ENCODE data around the gene PHETA2.
"Not testable (repeated sequence)": the region's sequence is repeated elsewhere in the genome, so short reads cannot be mapped to it uniquely, and the experiment has no call there.

The PHETA2 gene

DNA sequence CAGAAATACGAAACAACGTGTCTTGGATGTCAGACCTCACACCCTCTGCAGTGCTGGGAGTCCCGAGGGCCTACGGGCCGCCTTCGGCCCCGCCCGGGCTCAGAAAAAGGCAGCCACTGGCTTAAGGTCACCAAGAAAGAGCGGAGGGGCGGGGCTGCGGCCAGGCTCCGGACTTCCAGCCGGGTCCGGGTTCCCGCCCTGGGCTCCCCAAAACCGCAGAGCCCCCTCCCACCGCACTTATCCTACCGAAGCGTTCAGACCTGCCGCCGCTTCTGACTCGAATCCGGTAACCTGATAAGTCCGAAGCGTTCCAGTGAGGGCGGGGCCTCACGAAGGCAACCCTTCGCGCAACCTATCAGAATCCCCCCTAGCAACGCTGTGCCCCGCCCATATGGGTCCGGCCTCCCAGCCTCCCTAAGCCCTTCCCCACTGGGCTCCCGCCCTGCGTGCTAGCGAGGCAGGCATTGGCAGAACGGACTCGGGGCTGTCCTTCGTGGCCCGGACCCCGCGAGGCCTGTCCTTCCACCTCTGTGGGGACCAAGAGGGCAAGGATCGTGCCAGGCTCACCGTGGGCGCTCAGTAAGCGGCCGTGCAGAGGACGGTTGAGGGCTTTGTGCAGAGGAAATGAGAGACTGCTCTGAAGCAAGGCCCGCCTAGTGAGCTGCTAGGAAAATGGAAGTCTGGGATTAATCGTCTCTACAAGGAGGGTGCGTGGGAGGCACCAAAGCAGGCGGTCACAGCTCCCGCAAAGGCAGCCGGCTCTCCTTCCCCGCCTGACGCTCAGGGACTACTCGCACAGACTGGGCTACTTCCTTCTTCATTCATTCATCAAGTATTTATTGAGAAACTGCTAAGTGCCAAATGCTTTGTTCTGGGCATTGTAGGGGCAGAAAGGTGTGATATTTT, 3.3 kb upstream of the PHETA2 start, which contains the start of gene NAGA:
Gene NAGA, minus strand, starts transcription at position 296 of the 906 bp plus-strand sequence. CDS start 515 bp downstream, outside the sequence.
- DNase-seq = peak; percentile 98

DNA sequence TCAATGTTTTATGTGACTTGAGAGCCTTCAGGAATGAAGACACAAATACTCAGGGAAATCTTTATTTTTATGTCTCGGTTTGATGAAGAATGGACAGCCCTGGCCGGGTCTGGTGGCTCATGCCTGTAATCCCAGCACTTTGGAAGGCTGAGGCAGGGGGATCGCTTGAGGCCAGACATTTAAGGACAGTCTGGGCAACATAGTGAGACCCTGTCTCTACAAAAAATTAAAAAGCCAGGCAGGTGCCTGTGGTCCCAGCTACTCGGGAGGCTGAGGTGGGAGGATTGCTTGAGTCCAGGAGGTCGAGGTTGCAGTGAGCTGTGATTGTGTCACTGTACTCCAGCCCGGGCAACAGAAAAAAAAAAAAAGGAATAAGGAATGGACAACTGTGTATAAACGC, 2.5 kb upstream of the PHETA2 start:
- not testable (repeated sequence) for DNase-seq

DNA sequence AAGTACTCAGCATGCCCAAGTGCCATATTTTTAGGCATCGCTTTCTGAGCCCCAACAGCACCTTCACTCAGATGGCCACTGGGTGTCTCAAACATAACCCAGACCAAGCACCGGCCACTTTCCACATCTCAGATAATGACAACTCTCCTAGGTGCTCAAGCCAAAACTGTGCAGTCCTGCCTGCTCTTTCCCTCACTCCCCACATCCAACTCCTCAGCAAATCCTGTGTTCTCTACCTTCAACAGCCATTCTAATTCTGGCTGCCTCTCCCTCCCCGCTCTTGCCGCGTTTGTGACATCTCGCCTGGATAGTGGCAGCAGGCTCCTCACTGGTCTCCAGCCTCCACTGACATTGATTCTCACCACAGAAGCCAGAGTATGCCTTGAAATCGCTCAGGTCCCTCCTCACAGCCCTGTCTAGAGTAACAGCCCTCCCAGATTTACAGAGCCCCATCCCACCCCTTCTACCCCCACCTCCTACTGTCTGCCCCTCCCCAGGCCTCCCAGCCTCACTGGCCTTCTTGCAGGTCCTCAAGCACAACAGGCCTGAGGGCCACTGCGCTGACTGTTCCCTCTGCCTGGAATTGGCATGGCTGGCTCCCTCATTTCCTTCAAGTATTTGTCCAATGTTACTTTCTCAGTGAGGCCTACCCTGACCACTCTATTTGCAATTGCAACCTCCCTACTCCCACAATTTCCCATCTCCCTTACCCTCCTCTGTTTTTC, 1.3 kb upstream of the PHETA2 start:
- no peak for DNase-seq

DNA sequence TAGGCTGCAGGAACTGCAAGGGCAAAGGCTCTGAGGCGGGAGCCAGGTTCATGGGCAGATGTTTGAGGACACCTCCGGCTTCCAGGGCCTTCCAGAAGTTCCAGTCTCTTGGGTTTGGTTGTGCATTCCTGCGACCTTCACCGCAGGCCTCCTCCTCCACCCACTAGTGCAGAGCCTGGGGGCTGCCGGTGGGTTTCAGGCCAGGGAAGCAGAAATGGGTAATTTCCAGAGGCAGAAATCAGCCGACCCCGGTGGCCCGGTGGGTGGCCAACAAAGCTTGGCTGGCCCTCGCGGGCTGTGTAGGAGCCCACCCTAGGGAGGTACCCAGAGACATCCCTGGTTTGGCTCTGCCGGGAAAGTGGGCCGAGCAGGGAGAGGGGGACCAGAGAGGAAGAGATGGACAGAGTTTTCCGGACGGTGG, 417 bp upstream of the PHETA2 start:
- no peak for DNase-seq

DNA sequence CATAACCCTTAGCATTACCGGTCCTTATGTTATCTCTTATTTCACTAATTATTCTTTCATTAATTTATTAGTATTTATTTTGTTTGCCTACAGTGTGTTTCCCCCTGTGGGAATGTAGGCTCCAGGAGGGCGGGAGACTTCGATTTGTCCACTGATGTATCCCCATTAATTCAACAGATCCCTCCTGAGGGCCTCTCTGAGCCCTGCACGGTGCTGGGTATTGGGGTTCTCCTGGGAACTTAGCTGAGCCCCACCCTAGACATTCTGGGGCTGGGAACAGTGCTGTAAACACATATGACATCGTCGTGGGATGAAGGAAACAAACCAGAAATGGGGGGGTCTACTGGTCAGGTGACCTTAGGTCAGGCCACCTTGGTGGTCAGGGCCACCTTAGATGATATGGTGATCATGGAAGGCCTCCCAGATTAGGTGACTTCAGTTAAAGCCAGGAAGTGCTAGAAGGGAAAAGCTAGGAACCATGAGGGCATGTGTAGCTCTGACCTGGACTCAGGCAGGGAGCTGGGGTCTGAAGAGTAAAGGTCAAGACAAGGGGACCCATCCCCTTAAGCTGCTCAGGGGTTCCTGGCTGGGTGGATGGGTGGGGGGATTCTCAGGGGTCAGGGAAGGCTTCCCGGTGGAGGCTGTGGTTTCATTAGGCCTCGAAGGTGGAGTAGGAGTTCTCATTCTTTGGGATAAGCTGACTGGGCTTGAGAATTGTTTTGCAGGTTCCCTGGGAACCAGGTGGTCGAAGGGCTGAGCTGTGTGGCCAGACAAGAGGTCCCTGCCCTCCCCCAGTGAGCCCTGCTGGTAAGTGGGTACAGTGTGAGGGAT, 1.0 kb downstream of the PHETA2 start:
- DNase-seq = no peak

DNA sequence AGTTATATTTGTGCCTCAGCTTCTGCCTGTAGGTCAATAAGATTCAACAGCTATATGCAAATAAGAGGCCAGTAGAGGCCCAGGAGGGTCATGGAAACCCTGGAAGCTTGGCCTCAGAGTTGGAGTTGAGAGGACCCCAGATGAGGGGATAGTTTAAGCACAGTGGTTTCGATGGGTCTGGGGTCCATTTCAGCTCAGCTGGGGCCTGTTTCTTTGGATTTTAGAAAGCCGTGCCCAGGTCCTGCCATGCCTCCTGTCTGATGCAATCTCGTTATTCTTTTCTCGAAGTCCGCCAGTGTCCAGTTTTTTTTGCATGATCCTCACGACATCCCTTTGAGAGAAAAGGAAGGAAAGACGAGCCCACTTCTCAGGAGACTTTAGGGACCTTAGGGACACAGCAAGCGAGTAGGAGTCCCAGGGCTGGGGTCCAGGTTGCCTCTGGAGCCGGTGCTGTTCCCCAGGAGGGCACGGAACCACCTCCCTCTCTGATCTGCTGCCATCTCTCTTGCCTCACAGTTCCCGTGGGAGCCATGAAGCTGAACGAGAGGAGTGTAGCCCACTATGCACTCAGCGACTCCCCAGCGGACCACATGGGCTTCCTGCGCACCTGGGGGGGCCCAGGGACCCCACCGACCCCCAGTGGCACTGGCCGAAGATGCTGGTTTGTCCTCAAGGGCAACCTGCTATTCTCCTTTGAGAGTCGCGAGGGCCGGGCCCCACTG, 2.9 kb downstream of the PHETA2 start:
- no peak for DNase-seq

DNA sequence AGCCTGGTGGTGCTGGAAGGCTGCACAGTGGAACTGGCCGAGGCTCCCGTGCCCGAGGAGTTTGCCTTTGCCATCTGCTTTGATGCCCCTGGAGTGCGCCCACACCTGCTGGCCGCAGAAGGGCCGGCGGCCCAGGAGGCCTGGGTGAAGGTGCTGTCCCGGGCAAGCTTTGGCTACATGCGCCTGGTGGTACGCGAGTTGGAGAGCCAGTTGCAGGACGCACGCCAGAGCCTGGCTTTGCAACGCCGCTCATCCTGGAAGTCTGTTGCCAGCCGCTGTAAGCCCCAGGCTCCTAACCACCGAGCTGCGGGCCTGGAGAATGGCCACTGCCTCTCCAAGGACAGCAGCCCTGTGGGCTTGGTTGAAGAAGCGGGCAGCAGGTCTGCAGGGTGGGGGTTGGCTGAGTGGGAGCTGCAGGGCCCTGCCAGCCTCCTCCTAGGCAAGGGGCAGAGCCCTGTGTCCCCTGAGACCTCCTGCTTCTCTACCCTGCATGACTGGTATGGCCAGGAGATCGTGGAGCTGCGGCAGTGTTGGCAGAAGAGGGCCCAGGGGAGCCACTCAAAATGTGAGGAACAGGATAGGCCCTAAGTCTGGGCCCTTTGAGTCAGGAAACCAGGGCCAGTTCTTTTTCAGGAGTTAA, 3.6 kb downstream of the PHETA2 start:
- no peak for DNase-seq

DNA sequence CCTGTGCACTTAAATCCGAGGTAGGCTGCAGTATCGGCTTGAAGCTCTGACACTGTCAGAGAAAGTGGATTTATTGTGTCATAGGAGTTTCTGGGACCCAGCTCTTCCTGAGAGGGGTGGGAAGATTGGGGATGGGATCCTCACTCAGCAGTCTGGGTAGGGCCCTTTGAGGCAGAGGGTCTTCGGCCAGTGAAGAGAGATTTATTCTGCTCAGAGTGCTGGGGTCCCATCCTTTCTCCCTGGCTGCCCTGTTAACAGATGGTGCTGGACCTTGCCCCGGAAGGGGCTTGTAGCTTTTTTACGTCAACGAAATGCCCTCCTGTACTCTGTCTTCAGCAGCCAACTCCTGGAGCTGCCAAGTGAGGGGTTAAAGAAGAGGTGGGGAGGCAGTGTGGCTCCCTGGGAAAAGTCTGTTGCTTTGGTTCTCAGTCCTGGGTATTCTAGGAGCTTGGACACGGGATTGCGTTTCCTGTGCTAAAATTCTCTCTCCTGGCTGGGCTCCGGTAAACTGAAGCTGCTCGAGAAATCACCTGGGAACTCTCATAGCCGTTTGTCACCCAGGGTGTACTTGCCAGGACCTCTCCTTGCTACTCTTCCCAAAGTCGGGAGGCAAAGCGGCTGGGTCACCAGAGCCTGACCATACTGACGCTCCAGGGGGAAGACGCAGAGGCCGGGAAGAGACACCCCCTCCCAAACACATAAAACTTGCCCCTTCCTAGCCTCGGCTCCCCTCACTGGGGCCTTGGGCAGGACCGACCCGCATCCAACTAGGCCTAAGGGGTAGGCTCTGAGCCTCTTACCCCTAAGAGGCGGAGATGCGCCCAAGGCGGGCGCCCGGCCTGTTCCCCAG, 4.6 kb downstream of the PHETA2 start:
- no peak for DNase-seq

DNA sequence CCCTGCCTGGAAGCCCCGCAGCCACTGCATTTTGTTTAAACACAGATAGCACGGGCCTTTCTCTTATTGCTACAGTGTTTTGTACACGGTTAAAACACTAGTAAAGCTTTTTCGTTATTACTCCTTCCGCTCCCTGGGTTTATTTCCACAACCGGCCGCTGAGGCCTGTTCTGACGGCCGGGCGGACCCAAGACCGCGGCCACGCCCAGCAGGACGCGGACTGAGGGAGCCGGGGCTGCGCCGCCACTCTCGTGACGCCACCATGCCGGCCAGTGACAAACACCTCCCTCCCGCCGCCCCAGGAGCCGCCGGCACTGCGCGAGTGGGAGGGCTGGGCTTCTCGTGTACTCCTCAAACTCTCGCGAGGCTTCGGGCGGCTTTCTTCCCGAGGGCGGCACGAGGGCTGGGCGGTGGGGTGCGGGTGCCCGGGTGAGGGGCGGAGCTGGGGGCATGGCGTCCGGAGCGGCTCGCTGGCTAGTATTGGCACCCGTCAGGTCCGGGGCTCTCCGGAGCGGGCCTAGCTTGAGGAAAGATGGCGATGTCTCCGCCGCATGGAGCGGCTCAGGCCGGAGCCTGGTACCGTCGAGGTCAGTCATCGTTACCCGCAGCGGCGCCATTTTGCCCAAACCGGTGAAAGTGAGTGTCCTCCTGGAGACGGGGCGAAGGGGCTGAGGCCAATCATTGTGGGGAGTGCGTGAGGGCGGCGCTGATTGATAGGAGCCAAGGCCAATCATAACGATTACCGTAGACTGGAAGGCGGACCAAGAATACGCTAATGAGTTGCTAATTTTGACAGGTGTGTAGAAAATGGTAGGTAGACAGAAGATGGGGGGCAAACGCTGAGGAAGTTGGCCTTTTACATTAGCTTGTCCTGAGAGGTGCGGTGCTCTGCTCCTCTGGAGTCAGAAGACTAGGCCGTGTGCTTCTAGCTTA, 5.5 kb downstream of the PHETA2 start, which contains the start of gene SMDT1:
Gene SMDT1, plus strand, starts transcription at position 382 of the 933 bp plus-strand sequence. Its CDS starts 69 bp downstream, at position 451.
- peak; percentile 99 for DNase-seq

DNA sequence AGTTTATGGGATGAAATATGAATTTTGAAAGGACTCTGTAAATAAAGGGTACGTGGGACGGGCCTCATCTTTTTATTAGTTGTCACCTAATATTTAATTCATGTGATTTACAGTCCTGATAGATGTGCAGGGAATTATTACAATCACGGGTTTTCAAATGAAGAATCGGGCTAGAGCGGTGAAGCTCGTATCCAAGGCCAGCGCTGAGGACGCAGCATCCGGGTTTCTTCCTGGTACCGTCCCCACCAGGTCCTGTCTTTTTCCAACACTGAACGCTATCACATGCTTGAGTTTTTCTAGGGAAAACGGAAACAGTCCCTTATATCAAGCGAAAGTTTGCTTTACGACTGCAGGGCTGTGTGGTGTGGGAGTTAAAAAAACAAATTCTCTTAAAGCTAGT, 6.2 kb downstream of the PHETA2 start:
- DNase-seq = peak; percentile 28

DNA sequence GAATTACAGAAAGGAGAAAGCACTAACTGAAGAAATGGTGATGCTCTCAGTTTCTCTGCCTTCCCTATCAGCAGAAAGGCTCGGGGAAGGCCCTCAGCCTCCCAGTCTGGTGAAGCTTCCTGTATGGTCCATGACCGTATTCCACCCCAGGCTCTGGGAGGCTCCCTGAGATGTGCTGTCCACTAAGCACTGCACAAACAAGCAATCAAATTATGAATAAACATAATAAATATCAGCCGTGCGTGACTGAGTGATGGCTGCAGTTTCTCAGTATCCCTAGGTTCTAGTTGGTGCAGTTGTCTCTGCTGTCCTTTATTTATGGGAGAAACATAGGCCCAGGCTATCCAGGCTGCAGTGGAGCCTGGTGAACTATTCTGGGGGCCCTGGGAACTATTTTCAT, 9.1 kb downstream of the PHETA2 start:
- no peak for DNase-seq

DNA sequence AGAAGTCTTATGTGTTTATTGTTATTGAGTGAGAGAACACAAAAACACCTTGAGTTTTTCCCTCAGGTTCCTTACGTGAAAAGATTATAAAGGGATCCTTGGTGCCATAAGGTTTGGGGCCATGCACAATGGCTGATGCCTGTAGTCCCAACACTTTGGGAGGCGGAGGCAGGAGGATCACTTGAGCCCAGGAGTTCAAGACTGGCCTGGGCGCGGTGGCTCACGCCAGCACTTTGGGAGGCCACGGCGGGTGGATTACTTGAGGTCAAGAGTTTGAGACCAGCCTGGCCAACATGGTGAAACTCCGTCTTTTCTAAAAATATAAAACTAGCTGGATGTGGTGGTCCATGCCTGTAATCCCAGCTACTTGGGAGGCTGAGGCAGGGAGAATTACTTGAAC, 10.8 kb downstream of the PHETA2 start:
- DNase-seq = no peak

DNA sequence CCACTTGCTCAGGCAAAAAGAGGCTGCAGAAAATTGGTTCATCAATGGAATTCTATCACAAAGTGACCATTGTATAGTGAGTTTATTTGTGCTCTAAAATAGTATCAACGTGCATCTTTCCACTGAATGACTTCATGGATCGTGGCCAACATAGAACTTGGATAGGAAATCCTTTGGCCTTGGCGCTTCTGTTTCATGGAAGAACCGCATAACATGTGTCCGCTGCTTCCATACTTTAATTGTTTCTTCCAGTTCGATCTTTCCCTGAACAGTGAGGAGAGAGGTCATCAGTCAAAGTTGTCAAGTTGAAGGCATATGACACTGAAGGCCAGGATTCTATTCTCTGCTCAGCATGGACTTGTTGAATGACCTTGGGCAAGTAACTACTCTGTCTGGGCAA, 12.0 kb downstream of the PHETA2 start:
- DNase-seq = no peak

DNA sequence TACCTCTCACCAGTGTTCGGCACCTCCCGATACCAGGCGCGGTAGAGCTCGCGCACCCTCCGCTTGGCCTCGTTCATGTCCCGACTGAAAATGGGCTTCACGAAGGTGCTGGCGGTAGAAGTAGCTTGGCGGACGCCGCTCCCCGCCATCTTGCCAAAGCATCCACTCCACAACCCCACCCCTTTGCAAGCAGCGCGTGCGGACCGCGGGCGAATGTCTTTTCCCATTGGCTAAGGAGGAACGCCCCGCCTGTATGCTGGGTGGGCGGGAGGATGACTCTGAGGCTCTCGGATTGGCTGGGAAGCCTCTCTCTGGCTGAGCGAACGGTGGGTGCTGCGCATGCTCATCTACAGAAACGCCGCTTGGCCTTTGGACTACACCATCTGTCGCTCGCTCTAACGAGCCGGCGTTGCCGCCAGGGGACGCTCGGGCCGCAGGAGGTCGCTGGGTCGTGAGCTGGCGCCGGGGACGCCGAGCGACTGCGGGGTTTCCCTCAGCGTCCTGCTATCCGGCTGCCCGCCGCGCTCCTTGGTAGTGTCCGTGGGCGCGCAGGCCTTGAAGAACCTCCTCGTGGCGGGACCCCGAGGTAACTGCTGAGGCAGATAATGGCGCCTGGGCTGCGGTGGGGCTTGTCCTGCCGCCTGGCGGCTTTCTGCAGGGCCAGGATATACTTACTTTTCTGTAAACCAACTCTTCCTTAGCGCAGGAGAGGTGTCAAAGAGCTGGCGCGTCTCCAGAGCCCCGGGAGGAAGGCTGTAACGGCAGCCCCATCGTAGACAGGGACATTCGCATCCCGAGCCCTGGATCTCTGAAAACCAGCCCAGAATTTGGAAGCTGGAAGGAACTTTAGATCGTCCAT, 16.8 kb downstream of the PHETA2 start, which contains the start of gene NDUFA6:
Gene NDUFA6, minus strand, starts transcription at position 177 of the 859 bp plus-strand sequence. Its CDS starts 28 bp downstream, at position 149.
- peak; percentile 100 for DNase-seq

DNA sequence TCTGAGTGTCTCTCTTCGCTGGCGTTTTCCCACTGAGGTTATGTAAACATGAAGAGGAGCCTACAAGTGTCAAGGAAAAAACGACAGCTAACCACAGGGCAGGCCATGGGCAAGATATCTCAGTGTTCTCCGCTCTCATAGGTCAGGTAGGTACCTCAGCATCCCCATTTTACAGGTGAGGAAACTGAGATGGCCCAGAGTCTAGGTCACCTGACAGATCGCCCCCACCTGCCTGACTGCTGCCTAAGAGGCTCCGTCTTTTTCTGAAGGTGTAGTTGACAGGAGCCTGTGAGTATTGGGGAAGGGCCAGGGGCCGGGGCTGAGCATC, 17.4 kb downstream of the PHETA2 start:
- DNase-seq = peak; percentile 20

DNA sequence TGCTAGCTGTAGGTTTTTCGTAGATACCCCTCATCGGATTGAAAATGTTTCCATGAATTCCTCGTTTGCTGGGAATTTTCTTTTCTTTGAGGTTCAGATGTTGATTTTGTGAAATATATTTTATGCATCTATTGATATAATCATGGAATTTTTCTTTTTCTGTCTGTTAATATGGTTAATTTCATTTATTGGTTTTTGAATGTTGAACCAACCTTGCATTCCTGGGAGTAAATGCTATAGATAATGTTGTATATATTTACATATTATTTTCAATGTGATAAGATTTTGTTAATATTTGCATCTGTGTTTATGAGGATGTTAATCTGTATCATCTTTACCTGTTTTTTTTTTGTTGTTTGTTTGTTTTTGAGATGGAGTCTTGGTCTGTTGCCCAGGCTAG, 27.2 kb downstream of the PHETA2 start:
- DNase-seq = no peak

DNA sequence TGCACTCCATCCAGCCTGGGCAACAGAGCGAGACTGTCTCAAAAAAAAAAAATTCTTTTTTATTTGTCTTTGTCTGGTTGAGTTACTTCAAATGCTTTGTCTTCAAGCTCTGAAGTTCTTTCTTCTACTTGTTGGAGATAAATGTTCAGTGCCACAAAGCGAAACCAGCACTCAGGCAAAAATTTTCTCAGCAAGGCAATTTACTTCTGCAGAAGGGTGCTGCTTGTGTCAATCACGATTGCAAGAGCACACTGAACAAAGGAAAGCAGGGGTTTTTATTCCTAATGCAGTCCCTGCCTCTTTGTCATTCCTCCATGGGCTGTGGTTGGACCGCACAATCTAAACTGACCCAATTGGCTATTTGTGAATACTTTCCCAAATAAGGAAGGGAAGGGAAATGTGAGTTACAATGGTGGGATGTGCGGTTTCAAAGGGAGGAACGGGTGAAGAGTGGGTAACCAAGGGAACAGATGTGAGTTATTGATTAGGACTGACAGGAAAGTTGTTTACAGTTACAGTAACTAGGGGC, 30.3 kb downstream of the PHETA2 start:
- DNase-seq = not testable (repeated sequence)

DNA sequence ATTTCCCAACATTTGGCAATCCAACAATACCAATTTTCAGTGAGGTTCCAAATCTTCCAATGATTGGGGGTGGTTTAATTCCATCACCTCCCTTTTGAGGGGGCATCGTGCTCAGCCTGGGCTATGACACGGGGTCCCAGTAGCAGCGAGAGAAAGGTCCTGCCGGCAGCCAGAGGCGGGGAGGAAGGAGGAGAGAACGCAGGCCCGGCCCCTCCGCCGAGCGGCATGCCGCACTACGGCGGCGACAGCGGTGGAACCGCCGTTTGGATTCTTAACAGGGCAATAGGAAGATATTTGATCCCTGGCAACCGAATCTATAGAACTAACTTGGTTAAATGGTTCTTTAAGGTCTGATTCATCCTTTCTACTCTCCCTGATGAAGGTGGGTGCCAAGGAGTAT, 34.8 kb downstream of the PHETA2 start:
- DNase-seq = no peak
